CD4-positive, alpha-beta memory T cell (primary cell): Measurements from ENCODE around the gene ALDH5A1. TPM values are rescaled to one million over a fixed set of nuclear protein-coding genes. Genes with fewer than 3 reads are reported as not detected.

Source experiments
- CTCF ChIA-PET: fragments of 350-600 bp; sonication (Branson Sonifier 250); formaldehyde crosslinking; loops from one replicate; lab custom pipeline; 2021; ENCODE audit warnings: inconsistent platforms; ENCODE audit not compliant: partially characterized antibody; lab: Charles Lee
- POLR2A ChIA-PET: fragments of 350-600 bp; sonication (Branson Sonifier 250); formaldehyde crosslinking; loops from one replicate; lab custom pipeline; 2021; ENCODE audit not compliant: partially characterized antibody; lab: Charles Lee
- DNase-seq, 5 donors: peaks; one replicate each; pipeline versions ENCODE4 v3.0.0 to v3.0.0-alpha.2; 2020 to 2022; ENCODE audit warnings: mixed read lengths in 1 of 5
- H3K27ac ChIP-seq: one replicate; pipeline ENCODE4 v1.7.0; 2013; ENCODE audit warnings: low read depth, low read length
- H3K27me3 ChIP-seq: 2 replicates; pipeline ENCODE4 v1.7.0; 2013; ENCODE audit warnings: mild to moderate bottlenecking, low read length, moderate library complexity; ENCODE audit not compliant: insufficient read depth
- H3K36me3 ChIP-seq: 2 replicates; pipeline ENCODE4 v1.7.0; 2013; ENCODE audit warnings: mild to moderate bottlenecking, low read length, moderate library complexity; ENCODE audit not compliant: insufficient read depth
- H3K4me1 ChIP-seq: 2 replicates; pipeline ENCODE4 v1.7.0; 2013; ENCODE audit warnings: mild to moderate bottlenecking, low read length, moderate library complexity; ENCODE audit not compliant: insufficient read depth
- H3K4me3 ChIP-seq, 2 donors: one replicate each; pipeline ENCODE4 v1.7.0; 2013; ENCODE audit warnings: low read length in 2 of 2, mild to moderate bottlenecking in 1 of 2
- H3K9me3 ChIP-seq, 2 donors: one replicate each; pipeline ENCODE4 v1.7.0; 2013; ENCODE audit warnings: low read length in 2 of 2, control low read depth in 1 of 2; ENCODE audit not compliant: control insufficient read depth in 1 of 2
- H3K27ac Mint-ChIP-seq, 7 donors: one replicate each; pipeline ENCODE4 v1.8.0; 2020 to 2021; ENCODE audit warnings: mixed read lengths in 7 of 7, mild to moderate bottlenecking in 6 of 7, inconsistent platforms in 3 of 7, moderate library complexity in 3 of 7
- H3K27me3 Mint-ChIP-seq, 2 donors: one replicate each; pipeline ENCODE4 v1.8.0; 2020 to 2021; ENCODE audit warnings: mixed read lengths in 2 of 2
- H3K36me3 Mint-ChIP-seq, 2 donors: one replicate each; pipeline ENCODE4 v1.8.0; 2020 to 2021; ENCODE audit warnings: mixed read lengths in 2 of 2, inconsistent platforms in 1 of 2, mild to moderate bottlenecking in 1 of 2
- H3K4me1 Mint-ChIP-seq, 4 donors: one replicate each; pipeline ENCODE4 v1.8.0; 2020 to 2021; ENCODE audit warnings: mixed read lengths in 4 of 4, mild to moderate bottlenecking in 1 of 4
- H3K4me3 Mint-ChIP-seq, 8 donors: one replicate each; pipeline ENCODE4 v1.8.0; 2020 to 2021; ENCODE audit warnings: mixed read lengths in 8 of 8, mild to moderate bottlenecking in 7 of 8, moderate library complexity in 6 of 8, inconsistent platforms in 3 of 8
- H3K9me3 Mint-ChIP-seq, 8 donors: one replicate each; pipeline ENCODE4 v1.8.0; 2020 to 2021; ENCODE audit warnings: mixed read lengths in 8 of 8, mild to moderate bottlenecking in 5 of 8, inconsistent platforms in 3 of 8, moderate library complexity in 1 of 8
- intact Hi-C: fragments of 100-400 bp; cut with micrococcal nuclease; formaldehyde crosslinking; loops from one replicate; pipeline ENCODE4 v1.15.1; 2023
- polyA plus RNA-seq, 2 donors: library from polyadenylated mRNA; unstranded; fragments of 300-500 nt; fragmentation: Illumina TruSeq; gene quantifications; one replicate each; pipeline ENCODE4 v1.2.3, GENCODE V29; 2021
- total RNA-seq, 2 experiments: library from RNA; stranded (reverse); gene quantifications; one replicate each; pipeline ENCODE4 v1.2.3, GENCODE V29; 2021

ALDH5A1 gene
- total and polyA plus RNA-seq, 4 experiments from 2014 or later = 8.5 to 13.9 (median 11.6) TPM

GRCh38 chr6:24493945-24494820, 586 bp upstream of the ALDH5A1 start:
- no peak for DNase-seq
- peak overlapping the region; percentile 64 to 75 for H3K4me3 ChIP-seq

DNA sequence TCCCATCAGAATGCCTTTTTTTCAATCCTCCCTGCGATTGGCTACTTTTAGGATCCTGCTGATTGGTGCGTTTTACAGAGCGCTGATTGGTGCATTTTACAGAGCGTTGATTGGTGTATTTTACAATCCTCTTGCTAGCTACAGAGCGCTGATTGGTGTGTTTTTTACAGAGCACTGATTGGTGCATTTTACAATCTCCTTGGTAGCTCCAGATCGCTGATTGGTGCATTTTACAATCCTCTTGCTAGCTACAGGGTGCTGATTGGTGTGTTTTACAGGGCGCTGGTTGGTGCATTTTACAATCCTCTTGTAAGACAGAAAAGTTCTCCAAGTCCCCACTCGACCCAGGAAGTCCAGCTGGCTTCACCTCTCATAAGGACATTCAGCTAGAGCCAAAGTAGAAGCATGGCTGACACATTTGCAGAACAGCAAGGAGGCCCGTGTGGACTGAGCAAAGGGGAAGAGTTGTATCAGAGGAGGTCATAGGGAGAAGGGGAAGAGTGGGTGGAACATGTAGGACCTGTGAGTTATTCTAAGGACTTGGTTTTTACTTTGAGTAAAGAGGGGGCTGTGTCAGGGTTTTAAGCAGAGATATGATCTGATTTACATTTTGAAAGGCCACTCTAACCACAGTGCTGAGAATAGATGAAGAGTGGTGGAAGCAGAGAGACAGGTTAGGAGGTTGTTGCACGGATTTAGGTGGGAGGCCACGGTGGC, 2.6 kb downstream of the ALDH5A1 start:
- intact Hi-C loops = loop anchor here (10.0 kb wide), 2 partner anchors 167 to 197 kb away; partner anchors contain the start of genes ACOT13 and TDP2
- Mint-ChIP-seq H3K4me1 (peaks cover 17 to 27% (median 26%) of the 10 kb centered on the region in 4 donors), H3K36me3 (peaks cover 16 to 20% of the 10 kb centered on the region in 2 donors), H3K27me3 (no peaks in the 10 kb centered on the region), H3K27ac (peak overlapping the region in 2 of 7 donors; percentile 64 to 77), H3K4me3 (peak overlapping the region in 1 of 8 donors; percentile 31), H3K9me3 (peaks cover 0 to 3% (median 0%) of the 10 kb centered on the region in 8 donors)
- H3K4me1 ChIP-seq = peaks cover 18% of the 10 kb centered on the region
- H3K4me3 ChIP-seq = no peak overlapping the region
- no peaks in the 10 kb centered on the region for H3K36me3 ChIP-seq
- CTCF ChIA-PET = no interaction called here
- DNase-seq = no peak
- H3K27me3 ChIP-seq = no peaks in the 10 kb centered on the region
- no peaks in the 10 kb centered on the region for H3K9me3 ChIP-seq
- POLR2A ChIA-PET = no interaction called here
- no peak overlapping the region for H3K27ac ChIP-seq

More at GRCh38 chr6:24493945-24494820, 586 bp upstream of the ALDH5A1 start:
- no peaks in the 10 kb centered on the region for H3K9me3 ChIP-seq
- intact Hi-C loops = loop anchor here (2.0 to 10.0 kb wide), 3 partner anchors 27 to 201 kb away; partner anchors contain the start of genes ACOT13 and TDP2
- H3K4me3 Mint-ChIP-seq = peak overlapping the region; percentile 85 to 90 (median 88)
- H3K36me3 ChIP-seq = no peaks in the 10 kb centered on the region
- POLR2A ChIA-PET = interaction anchor here (0.7 to 1.8 kb wide), 6 partner anchors 28 to 281 kb away, joined by 3 to 12 read pairs (median 6); partner anchors contain the start of genes ACOT13, GMNN, KIAA0319 and TDP2
- peaks cover 10 to 15% of the 10 kb centered on the region in 2 donors for H3K36me3 Mint-ChIP-seq
- H3K27ac Mint-ChIP-seq = peak overlapping the region; percentile 31 to 75 (median 60)
- peaks cover 0 to 3% (median 0%) of the 10 kb centered on the region in 8 donors for H3K9me3 Mint-ChIP-seq
- CTCF ChIA-PET = interaction anchor here (0.9 to 3.1 kb wide), 11 partner anchors 8 to 228 kb away, joined by 3 to 12 read pairs (median 6); no protein-coding TSS in a partner anchor
- H3K27me3 ChIP-seq = no peaks in the 10 kb centered on the region
- H3K27me3 Mint-ChIP-seq = no peaks in the 10 kb centered on the region
- H3K4me1 Mint-ChIP-seq = peaks cover 19 to 27% (median 24%) of the 10 kb centered on the region in 4 donors
- peaks cover 18% of the 10 kb centered on the region for H3K4me1 ChIP-seq
- H3K27ac ChIP-seq = peak overlapping the region; percentile 18

- Mint-ChIP-seq H3K36me3 (peaks cover 37 to 45% of the 10 kb centered on the region in 2 donors), H3K4me3 (no peak overlapping the region), H3K27me3 (no peaks in the 10 kb centered on the region), H3K27ac (no peak overlapping the region), H3K4me1 (peaks cover 6 to 16% (median 8%) of the 10 kb centered on the region in 4 donors), H3K9me3 (peaks cover 0 to 4% (median 0%) of the 10 kb centered on the region in 8 donors)
- ChIA-PET CTCF (interaction anchor here (0.6 to 1.5 kb wide), 2 partner anchors 11 to 21 kb away, joined by 3 read pairs; no protein-coding TSS in a partner anchor), POLR2A (no interaction called here)
- Histone ChIP-seq H3K4me1 (peaks cover 4% of the 10 kb centered on the region), H3K36me3 (no peaks in the 10 kb centered on the region), H3K9me3 (no peaks in the 10 kb centered on the region), H3K4me3 (no peak overlapping the region), H3K27me3 (no peaks in the 10 kb centered on the region), H3K27ac (no peak overlapping the region)
- intact Hi-C loops = no loop called here
- no peak for DNase-seq
Measured at GRCh38 chr6:24500683-24501082, 5.9 kb downstream of the ALDH5A1 start.

DNA sequence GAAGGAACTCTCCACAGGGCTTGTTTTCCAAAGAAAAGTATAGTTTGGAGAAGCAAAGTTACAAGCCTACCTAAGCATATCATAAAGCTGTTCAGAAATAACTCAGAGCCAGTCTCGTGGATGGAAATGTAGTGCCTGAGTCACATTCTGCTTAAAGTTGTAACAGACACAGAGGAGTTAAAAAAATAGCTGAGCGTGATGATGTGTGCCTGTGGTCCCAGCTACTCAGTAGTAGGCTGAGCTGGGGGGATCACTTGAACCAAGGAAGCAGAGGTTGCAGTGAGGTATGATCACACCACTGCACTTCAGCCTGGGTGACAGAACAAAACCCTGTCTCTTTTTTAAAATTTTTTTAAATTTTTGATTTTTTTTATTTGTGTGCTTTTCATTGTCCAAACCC, 6.6 kb downstream of the ALDH5A1 start:
- Histone ChIP-seq H3K36me3 (no peaks in the 10 kb centered on the region), H3K4me3 (no peak overlapping the region), H3K9me3 (no peaks in the 10 kb centered on the region), H3K27ac (no peak overlapping the region), H3K4me1 (no peaks in the 10 kb centered on the region), H3K27me3 (no peaks in the 10 kb centered on the region)
- Mint-ChIP-seq H3K27ac (peak overlapping the region in 1 of 7 donors; percentile 29), H3K36me3 (peaks cover 39 to 49% of the 10 kb centered on the region in 2 donors), H3K27me3 (no peaks in the 10 kb centered on the region), H3K4me1 (peaks cover 0 to 11% (median 5%) of the 10 kb centered on the region in 4 donors), H3K4me3 (no peak overlapping the region), H3K9me3 (peaks cover 0 to 4% (median 0%) of the 10 kb centered on the region in 8 donors)
- intact Hi-C loops = no loop called here
- ChIA-PET CTCF (interaction anchor here (1.5 kb wide), 1 partner anchor 11 kb away, joined by 3 read pairs; no protein-coding TSS in a partner anchor), POLR2A (no interaction called here)
- DNase-seq = no peak

DNA sequence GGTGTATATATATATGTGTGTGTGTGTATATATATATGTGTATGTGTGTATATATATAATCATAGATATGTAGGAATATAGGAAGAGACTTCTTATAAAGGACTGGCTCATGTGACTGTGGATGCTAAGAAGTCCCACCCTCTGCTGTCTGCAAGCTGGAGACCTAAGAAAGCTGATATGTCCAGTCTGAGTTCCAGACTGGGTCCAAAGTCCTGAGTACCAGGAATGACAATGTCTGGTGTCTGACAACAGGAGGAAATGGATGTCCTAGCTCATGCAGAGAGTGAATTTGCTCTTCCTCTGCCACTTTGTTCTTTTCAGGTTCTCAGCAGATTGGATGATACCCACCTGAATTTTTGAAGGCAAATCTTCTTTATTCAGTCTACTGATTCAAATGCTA, 7.1 kb downstream of the ALDH5A1 start:
- Histone ChIP-seq H3K36me3 (no peaks in the 10 kb centered on the region), H3K9me3 (no peaks in the 10 kb centered on the region), H3K4me3 (no peak overlapping the region), H3K4me1 (no peaks in the 10 kb centered on the region), H3K27ac (no peak overlapping the region), H3K27me3 (no peaks in the 10 kb centered on the region)
- intact Hi-C loops = no loop called here
- Mint-ChIP-seq H3K27ac (peak overlapping the region in 3 of 7 donors; percentile 12 to 80 (median 23)), H3K4me3 (no peak overlapping the region), H3K27me3 (no peaks in the 10 kb centered on the region), H3K4me1 (peaks cover 0 to 7% (median 5%) of the 10 kb centered on the region in 4 donors), H3K9me3 (peaks cover 0 to 2% (median 0%) of the 10 kb centered on the region in 8 donors), H3K36me3 (peaks cover 38 to 46% of the 10 kb centered on the region in 2 donors)
- DNase-seq = no peak
- CTCF ChIA-PET = interaction anchor here (0.6 to 1.5 kb wide), 2 partner anchors 10 to 12 kb away, joined by 3 read pairs; no protein-coding TSS in a partner anchor
- POLR2A ChIA-PET = no interaction called here

- Mint-ChIP-seq H3K4me3 (no peak overlapping the region), H3K9me3 (peaks cover 0 to 6% (median under 1%) of the 10 kb centered on the region in 8 donors), H3K27me3 (no peaks in the 10 kb centered on the region), H3K27ac (no peak overlapping the region), H3K4me1 (peaks cover 0 to 4% (median 1%) of the 10 kb centered on the region in 4 donors), H3K36me3 (peaks cover 52 to 58% of the 10 kb centered on the region in 2 donors)
- Histone ChIP-seq H3K27me3 (no peaks in the 10 kb centered on the region), H3K9me3 (no peaks in the 10 kb centered on the region), H3K27ac (no peak overlapping the region), H3K4me3 (no peak overlapping the region), H3K36me3 (no peaks in the 10 kb centered on the region), H3K4me1 (no peaks in the 10 kb centered on the region)
- intact Hi-C loops = no loop called here
- DNase-seq = no peak
- ChIA-PET CTCF (no interaction called here), POLR2A (no interaction called here)
Measured at GRCh38 chr6:24504287-24504648, 9.5 kb downstream of the ALDH5A1 start.
